OCI-LY3 (cell line): Measurements from ENCODE around the gene C4orf36.

ENCODE experiments used
- CTCF ChIP-seq: fragments of 200-600, 300-600 bp; sonication (generic); IDR thresholded peaks from 2 replicates; pipeline ENCODE4 v1.5.1; 2014; ENCODE audit warnings: antibody characterized with exemption, low read length, low read depth
- EZH2phosphoT487 ChIP-seq: fragments of 200-600 bp; shearing (Covaris generic); IDR thresholded peaks from 2 replicates; pipeline ENCODE4 v1.6.1; 2018; ENCODE audit warnings: antibody characterized with exemption, mixed run types, low read depth

GRCh38 chr4:86835677-86836076, 56.5 kb downstream of the C4orf36 start:
- no peak for TF ChIP-seq CTCF
- TF ChIP-seq EZH2phosphoT487 = no peak
